Measurements from ENCODE around the gene CCDC85B. TPM values are rescaled to one million over a fixed set of nuclear protein-coding genes. Genes with fewer than 3 reads are reported as not detected.

Gene CCDC85B
- total and polyA plus RNA-seq, 2 of the 13 experiments (the other 11 are each of a cell fraction or from before 2014, with no cell fraction given), result 8.2 to 19.5 TPM

- no peak for TF ChIP-seq GMEB1 (CRISPR knock-in tag; IDR thresholded peaks at IDR 0.05; ENCODE audit: borderline replicate concordance)
- TF ChIP-seq SMYD3 (CRISPR knock-in tag; IDR thresholded peaks at IDR 0.05), result no peak
- TF ChIP-seq MED13 (CRISPR knock-in tag; IDR thresholded peaks at IDR 0.05), result no peak
- no peak for TF ChIP-seq SMC3 (IDR thresholded peaks at IDR 0.05; ENCODE audit: low read length)
- no peak for TF ChIP-seq DRAP1 (CRISPR knock-in tag; IDR thresholded peaks at IDR 0.05)
- no peak for TF ChIP-seq GTF3A (CRISPR knock-in tag; conservative IDR thresholded peaks at IDR 0.05)
- TF ChIP-seq MAZ (IDR thresholded peaks at IDR 0.05; ENCODE audit: borderline replicate concordance, low read depth, low read length), result no peak
- no peak for TF ChIP-seq MAZ (CRISPR knock-in tag; IDR thresholded peaks at IDR 0.05; ENCODE audit: low read depth)
- no peak for TF ChIP-seq AHDC1 (CRISPR knock-in tag; IDR thresholded peaks at IDR 0.05; ENCODE audit: borderline replicate concordance)
- TF ChIP-seq PAXIP1 (CRISPR knock-in tag; conservative IDR thresholded peaks at IDR 0.05), result no peak
- TF ChIP-seq ZNF788 (CRISPR knock-in tag; IDR thresholded peaks at IDR 0.05; ENCODE audit: borderline replicate concordance), result no peak
- TF ChIP-seq PLSCR1 (CRISPR knock-in tag; IDR thresholded peaks at IDR 0.05; ENCODE audit: borderline replicate concordance), result no peak
- TF ChIP-seq SP140L (CRISPR knock-in tag; IDR thresholded peaks at IDR 0.05; ENCODE audit: borderline replicate concordance), result no peak
- TF ChIP-seq KDM2A (CRISPR knock-in tag; IDR thresholded peaks at IDR 0.05; ENCODE audit: borderline replicate concordance, low read depth), result no peak
- no peak for TF ChIP-seq ZFP82 (CRISPR knock-in tag; IDR thresholded peaks at IDR 0.05; ENCODE audit: borderline replicate concordance)
- TF ChIP-seq PAWR (CRISPR knock-in tag; IDR thresholded peaks at IDR 0.05; ENCODE audit: borderline replicate concordance), result no peak
- no peak for TF ChIP-seq ZNF263 (CRISPR knock-in tag; IDR thresholded peaks at IDR 0.05)
- no peak for TF ChIP-seq PHF20 (CRISPR knock-in tag; IDR thresholded peaks at IDR 0.05)
These were observed 30.6 kb upstream of the CCDC85B start (continued) for GRCh38 chr11:65859812-65860277.

Measured in HepG2 (cell line).